Lung (tissue), 12 donors: ENCODE data around the gene OR1S2. TPM values are rescaled to one million over a fixed set of nuclear protein-coding genes. Genes with fewer than 3 reads are reported as not detected.

ENCODE experiments used
- ATAC-seq: fragments of 200-7000 bp; cut with Tn5 transposase; one replicate; pipeline ENCODE4 v1.9.1; 2020; ENCODE audit warnings: moderate number of reproducible peaks; ENCODE audit not compliant: insufficient read depth, low FRiP score
- DNase-seq, 3 donors: peaks; one replicate each; pipeline ENCODE4 v3.0.0-alpha.2; 2013 to 2017
- H3K27ac ChIP-seq, 2 donors: one replicate each; pipeline ENCODE4 v1.5.1; 2013; ENCODE audit warnings: mild to moderate bottlenecking in 2 of 2, moderate library complexity in 2 of 2, control low read depth in 1 of 2, inconsistent platforms in 1 of 2, low read depth in 1 of 2, low read length in 1 of 2
- H3K27me3 ChIP-seq, 3 donors: one replicate each; pipeline ENCODE4 v1.5.1; 2013; ENCODE audit warnings: low read length in 2 of 3; ENCODE audit not compliant: control insufficient read depth in 3 of 3, insufficient read depth in 3 of 3
- H3K36me3 ChIP-seq, 4 donors: one replicate each; pipeline ENCODE4 v1.5.1; 2013; ENCODE audit warnings: low read length in 4 of 4, mild to moderate bottlenecking in 1 of 4, moderate library complexity in 1 of 4; ENCODE audit not compliant: control insufficient read depth in 4 of 4, insufficient read depth in 4 of 4
- H3K4me1 ChIP-seq, 5 donors: one replicate each; pipeline ENCODE4 v1.5.1; 2013; ENCODE audit warnings: low read length in 5 of 5, mild to moderate bottlenecking in 2 of 5, moderate library complexity in 1 of 5; ENCODE audit not compliant: control insufficient read depth in 5 of 5, insufficient read depth in 5 of 5
- H3K4me3 ChIP-seq: one replicate; pipeline ENCODE4 v1.5.1; 2013; ENCODE audit warnings: mild to moderate bottlenecking, control low read depth, moderate library complexity
- H3K9ac ChIP-seq, 2 donors: one replicate each; pipeline ENCODE4 v1.5.1; 2013; ENCODE audit warnings: low read length in 2 of 2, control low read depth in 1 of 2; ENCODE audit not compliant: insufficient read depth in 1 of 2
- H3K9me3 ChIP-seq, 4 donors: one replicate each; pipeline ENCODE4 v1.5.1; 2013; ENCODE audit warnings: low read length in 3 of 4, mild to moderate bottlenecking in 1 of 4, moderate library complexity in 1 of 4; ENCODE audit not compliant: control insufficient read depth in 4 of 4, insufficient read depth in 3 of 4
- CTCF ChIP-seq: IDR thresholded peaks from 2 replicates; pipeline ENCODE4 v1.5.1; 2012; ENCODE audit warnings: mild to moderate bottlenecking; ENCODE audit errors: control extremely low read depth, extremely low read depth
- WGBS, 2 donors: extraction: QIAGEN DNeasy Blood & Tissue Kit; methylation state at CpG; one replicate each; pipeline ENCODE4 v1.1.7; 2013; 5-methylcytosine and 5-hydroxymethylcytosine counted together
- polyA plus RNA-seq, 2 donors: library from polyadenylated mRNA; stranded (reverse); fragments of 200-250 nt; gene quantifications; one replicate each; pipeline ENCODE4 v1.2.1, GENCODE V29; 2013
- total RNA-seq, 2 donors: library from RNA; depleted of rRNA in 1 of 2; stranded (reverse); fragments of >200 nt in 1 of 2; gene quantifications; one replicate each; pipeline ENCODE4 v1.2.1, GENCODE V29; 2014 to 2021
- donor health status: control.
- donor health status: control.
- donor health status: Bipolar disorder and iron deficiency.
- donor health status: healthy.
- donor health status: DM: yes; HTN: yes; CAD: no.

The OR1S2 gene
- total and polyA plus RNA-seq, 4 donors: not detected

GRCh38 chr11:58186938-58187337 lies 17.0 kb downstream of the OR1S2 start:
- no peak for TF ChIP-seq CTCF
- no peaks in the 10 kb centered on the region for H3K27me3 ChIP-seq
- DNase-seq (no peak), ATAC-seq (no peak)
- no peak overlapping the region for H3K4me3 ChIP-seq
- H3K36me3 ChIP-seq: no peaks in the 10 kb centered on the region
- H3K9me3 ChIP-seq: no peaks in the 10 kb centered on the region
- WGBS, 2 donors: 94 to 95% methylated on average over 4 of the region's 4 CpGs
- H3K9ac ChIP-seq: no peak overlapping the region
- peaks cover 0 to 3% (median 0%) of the 10 kb centered on the region in 5 donors for H3K4me1 ChIP-seq
- no peak overlapping the region for H3K27ac ChIP-seq

- no peaks in the 10 kb centered on the region for H3K27me3 ChIP-seq
- H3K9ac ChIP-seq: no peak overlapping the region
- no peak overlapping the region for H3K27ac ChIP-seq
- ATAC-seq: no peak
- no peaks in the 10 kb centered on the region for H3K36me3 ChIP-seq
- TF ChIP-seq CTCF: no peak
- H3K4me1 ChIP-seq: no peaks in the 10 kb centered on the region
- no peak overlapping the region for H3K4me3 ChIP-seq
- WGBS, 2 donors: 83 to 91% methylated on average over 7 of the region's 7 CpGs
- no peak for DNase-seq
- no peaks in the 10 kb centered on the region for H3K9me3 ChIP-seq
These were observed 24.3 kb downstream of the OR1S2 start for GRCh38 chr11:58179648-58180047.

GRCh38 chr11:58178444-58178843 lies 25.5 kb downstream of the OR1S2 start:
- no peak overlapping the region for H3K27ac ChIP-seq
- no peak for DNase-seq
- no peaks in the 10 kb centered on the region for H3K36me3 ChIP-seq
- no peaks in the 10 kb centered on the region for H3K4me1 ChIP-seq
- no peaks in the 10 kb centered on the region for H3K27me3 ChIP-seq
- ATAC-seq: no peak
- no peaks in the 10 kb centered on the region for H3K9me3 ChIP-seq
- WGBS, 2 donors: 82 to 93% methylated on average over 6 of the region's 6 CpGs
- H3K4me3 ChIP-seq: no peak overlapping the region
- no peak overlapping the region for H3K9ac ChIP-seq
- TF ChIP-seq CTCF: no peak

GRCh38 chr11:58177409-58178054 lies 26.4 kb downstream of the OR1S2 start:
- no peaks in the 10 kb centered on the region for H3K9me3 ChIP-seq
- WGBS, 2 donors: 81 to 87% methylated on average over 5 of the region's 5 CpGs
- ATAC-seq (no peak), DNase-seq (no peak)
- H3K4me1 ChIP-seq: no peaks in the 10 kb centered on the region
- H3K4me3 ChIP-seq: no peak overlapping the region
- no peaks in the 10 kb centered on the region for H3K27me3 ChIP-seq
- H3K36me3 ChIP-seq: no peaks in the 10 kb centered on the region
- no peak for TF ChIP-seq CTCF
- no peak overlapping the region for H3K27ac ChIP-seq
- H3K9ac ChIP-seq: no peak overlapping the region
